RWPE2 (cell line): Measurements from ENCODE around the gene GDPGP1.
"Not testable (repeated sequence)": the region's sequence is repeated elsewhere in the genome, so short reads cannot be mapped to it uniquely, and the experiment has no call there.

Source experiments
- ATAC-seq: fragments of 200-7000 bp; cut with Tn5 transposase; 3 replicates; pipeline ENCODE4 v1.9.1; 2021; ENCODE audit warnings: low read depth
- DNase-seq: peaks from one replicate; pipeline ENCODE4 v3.0.0-alpha.2; 2020; ENCODE audit warnings: low spot score
- H3K27ac ChIP-seq: fragments of 450-650 bp; 2 replicates; pipeline ENCODE4 v1.5.1; 2017; ENCODE audit warnings: mild to moderate bottlenecking; ENCODE audit not compliant: poor library complexity, severe bottlenecking
- H3K27me3 ChIP-seq: fragments of 250-450 bp; sonication (Bioruptor Pico); 2 replicates; pipeline ENCODE4 v1.5.1; 2021; ENCODE audit warnings: mild to moderate bottlenecking, moderate library complexity; ENCODE audit not compliant: insufficient read depth, poor library complexity, severe bottlenecking
- H3K36me3 ChIP-seq: fragments of 250-450 bp; sonication (Bioruptor Pico); 2 replicates; pipeline ENCODE4 v1.5.1; 2020; ENCODE audit warnings: low read depth, mild to moderate bottlenecking, moderate library complexity
- H3K4me1 ChIP-seq: fragments of 250-450 bp; sonication (Bioruptor Pico); 2 replicates; pipeline ENCODE4 v1.5.1; 2021; ENCODE audit warnings: mild to moderate bottlenecking, moderate library complexity; ENCODE audit not compliant: insufficient read depth, poor library complexity, severe bottlenecking
- H3K4me3 ChIP-seq: fragments of 250-450 bp; sonication (Bioruptor Pico); 2 replicates; pipeline ENCODE4 v1.5.1; 2021; ENCODE audit warnings: mild to moderate bottlenecking, moderate library complexity; ENCODE audit not compliant: severe bottlenecking
- H3K9me3 ChIP-seq: fragments of 250-450 bp; sonication (Bioruptor Pico); 2 replicates; pipeline ENCODE4 v1.5.1; 2021; ENCODE audit warnings: mild to moderate bottlenecking, moderate library complexity; ENCODE audit not compliant: severe bottlenecking
- CTCF ChIP-seq: fragments of 450-650 bp; IDR thresholded peaks from one replicate; pipeline ENCODE4 v1.5.1; 2017; ENCODE audit warnings: mild to moderate bottlenecking, moderate library complexity; ENCODE audit not compliant: poor library complexity, severe bottlenecking

Gene GDPGP1

GRCh38 chr15:90270502-90271150, 36.6 kb downstream of the GDPGP1 start:
- Histone ChIP-seq H3K4me3 (no peak overlapping the region), H3K27me3 (no peaks in the 10 kb centered on the region), H3K9me3 (no peaks in the 10 kb centered on the region), H3K36me3 (peaks cover 71% of the 10 kb centered on the region), H3K4me1 (peaks cover 13% of the 10 kb centered on the region), H3K27ac (no peak overlapping the region)
- DNase-seq, result no peak
- no peak for ATAC-seq
- no peak for TF ChIP-seq CTCF

GRCh38 chr15:90271459-90272166, 37.6 kb downstream of the GDPGP1 start:
- peaks cover 69% of the 10 kb centered on the region for H3K36me3 ChIP-seq
- no peak for ATAC-seq

GRCh38 chr15:90278467-90278866, 44.5 kb downstream of the GDPGP1 start:
- ATAC-seq, H3K9me3 ChIP-seq, H3K36me3 ChIP-seq, H3K4me1 ChIP-seq, H3K27ac ChIP-seq, DNase-seq, H3K4me3 ChIP-seq, H3K27me3 ChIP-seq: not testable (repeated sequence)

More at GRCh38 chr15:90271459-90272166, 37.6 kb downstream of the GDPGP1 start:
- no peaks in the 10 kb centered on the region for H3K9me3 ChIP-seq
- H3K27ac ChIP-seq, result no peak overlapping the region
- no peak for TF ChIP-seq CTCF
- no peaks in the 10 kb centered on the region for H3K27me3 ChIP-seq
- H3K4me3 ChIP-seq, result no peak overlapping the region
- DNase-seq, result peak; percentile 23
- peaks cover 13% of the 10 kb centered on the region for H3K4me1 ChIP-seq

- not testable (repeated sequence) for H3K36me3 ChIP-seq, H3K4me1 ChIP-seq, DNase-seq, H3K4me3 ChIP-seq, ATAC-seq, H3K27ac ChIP-seq, H3K9me3 ChIP-seq, H3K27me3 ChIP-seq
Measured at GRCh38 chr15:90280743-90281142, 46.7 kb downstream of the GDPGP1 start.

- not testable (repeated sequence) for H3K36me3 ChIP-seq, H3K9me3 ChIP-seq, ATAC-seq, DNase-seq, H3K4me1 ChIP-seq, H3K4me3 ChIP-seq, H3K27me3 ChIP-seq, H3K27ac ChIP-seq
Measured at GRCh38 chr15:90281637-90282036, 47.6 kb downstream of the GDPGP1 start.

- no peak for DNase-seq
- H3K27ac ChIP-seq, result no peak overlapping the region
- H3K4me3 ChIP-seq, result no peak overlapping the region
- ATAC-seq, result peak; percentile 86
- peak; percentile 95 for TF ChIP-seq CTCF
- no peaks in the 10 kb centered on the region for H3K36me3 ChIP-seq
- H3K4me1 ChIP-seq, result no peaks in the 10 kb centered on the region
- no peaks in the 10 kb centered on the region for H3K9me3 ChIP-seq
- H3K27me3 ChIP-seq, result no peaks in the 10 kb centered on the region
Measured at GRCh38 chr15:90286678-90287077, 52.7 kb downstream of the GDPGP1 start.
